GM18873 (cell line): ENCODE measurements around the gene OTUB1.
"Not testable (repeated sequence)": the region's sequence is repeated elsewhere in the genome, so short reads cannot be mapped to it uniquely, and the experiment has no call there.

Source experiments
- ATAC-seq: cut with Tn5 transposase; IDR thresholded peaks from one replicate; pipeline ENCODE4 v1.9.1; 2021; ENCODE audit warnings: mild to moderate bottlenecking, moderate library complexity, moderate number of reproducible peaks; ENCODE audit not compliant: unreplicated experiment, low FRiP score

OTUB1 gene

DNA sequence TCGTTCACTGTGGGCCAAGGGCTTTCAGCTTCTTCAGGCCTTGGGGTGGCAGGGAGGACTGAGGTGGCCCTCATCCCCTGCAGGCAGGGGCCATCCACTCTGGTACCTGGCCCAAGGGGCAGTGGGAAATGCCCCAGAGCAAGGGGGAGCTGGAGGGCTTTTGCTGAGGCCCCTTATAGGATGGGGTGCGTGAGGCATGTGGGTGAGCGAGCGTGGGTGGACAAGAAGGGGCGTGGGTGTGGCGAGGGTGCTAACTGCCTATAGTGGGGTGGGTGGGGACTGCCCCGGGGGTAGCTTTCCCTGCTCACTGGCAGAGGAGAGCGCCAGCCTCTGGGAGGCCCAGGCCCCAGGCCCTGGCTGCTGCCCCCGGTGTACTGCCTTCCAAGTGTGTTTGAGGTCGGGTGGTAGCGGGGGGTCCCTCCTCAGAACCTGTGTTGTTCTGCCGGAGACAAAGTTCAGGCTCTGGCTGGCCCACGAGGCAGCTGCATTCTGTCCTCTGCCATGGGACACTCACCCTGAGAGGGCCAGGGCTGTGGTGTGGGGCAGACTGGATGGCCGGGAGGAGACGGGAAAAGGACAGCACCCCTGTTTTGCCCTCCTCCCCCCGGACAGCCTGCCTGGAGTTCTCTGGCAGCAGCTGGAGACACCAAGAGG is 52.9 kb downstream of the OTUB1 start:
- ATAC-seq, result no peak

DNA sequence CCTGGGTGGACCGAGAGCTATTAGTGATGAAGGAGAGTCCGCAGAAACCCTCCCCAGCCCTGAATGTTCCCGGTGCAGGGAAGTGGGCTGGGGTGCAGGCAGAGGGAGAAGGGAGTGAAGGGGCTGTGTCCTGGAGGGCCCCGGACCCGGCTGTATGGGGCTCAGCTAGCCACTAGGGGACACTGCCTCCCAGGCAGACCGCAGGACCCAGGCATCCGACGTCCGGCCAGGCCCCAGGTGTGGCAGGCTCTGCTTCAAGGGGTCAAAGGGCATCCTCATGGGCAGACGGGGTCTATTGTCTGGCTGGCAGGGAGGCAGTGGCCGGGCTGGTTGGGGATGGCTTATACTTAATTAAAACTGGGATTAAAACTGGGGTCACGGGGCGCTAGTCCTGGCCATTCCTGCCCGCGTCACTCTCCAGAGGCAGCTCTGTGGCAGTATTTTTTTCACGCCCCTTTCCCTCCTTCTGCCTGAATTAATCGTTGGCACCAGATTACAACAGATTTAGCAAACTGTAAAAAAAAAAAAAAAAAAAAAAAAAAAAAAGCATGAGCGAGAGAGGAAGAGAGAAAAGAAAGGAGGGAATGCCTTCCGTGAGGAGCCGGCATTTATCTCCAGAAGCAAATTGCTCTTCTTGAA is 54.6 kb downstream of the OTUB1 start:
- ATAC-seq, result no peak

DNA sequence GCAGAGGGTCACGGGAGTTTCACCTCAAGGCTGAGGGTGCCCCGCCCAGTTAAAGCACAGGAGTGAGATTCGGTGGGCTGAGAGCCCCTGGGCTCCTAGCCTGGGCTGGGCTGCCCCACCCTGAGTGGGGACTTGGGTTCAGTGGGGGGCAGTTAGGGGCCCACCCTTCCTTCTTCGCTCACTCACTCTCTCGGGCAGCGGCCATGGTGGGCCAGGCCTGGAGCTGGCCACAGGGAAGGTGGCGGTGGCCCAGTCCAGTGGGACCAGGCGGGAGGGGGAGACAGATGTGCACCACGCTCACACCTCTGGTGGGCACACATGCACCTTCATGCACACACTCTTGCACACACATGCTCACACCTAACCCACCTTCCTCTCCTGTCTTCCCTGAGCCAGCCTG is 55.6 kb downstream of the OTUB1 start:
- ATAC-seq, result no peak

DNA sequence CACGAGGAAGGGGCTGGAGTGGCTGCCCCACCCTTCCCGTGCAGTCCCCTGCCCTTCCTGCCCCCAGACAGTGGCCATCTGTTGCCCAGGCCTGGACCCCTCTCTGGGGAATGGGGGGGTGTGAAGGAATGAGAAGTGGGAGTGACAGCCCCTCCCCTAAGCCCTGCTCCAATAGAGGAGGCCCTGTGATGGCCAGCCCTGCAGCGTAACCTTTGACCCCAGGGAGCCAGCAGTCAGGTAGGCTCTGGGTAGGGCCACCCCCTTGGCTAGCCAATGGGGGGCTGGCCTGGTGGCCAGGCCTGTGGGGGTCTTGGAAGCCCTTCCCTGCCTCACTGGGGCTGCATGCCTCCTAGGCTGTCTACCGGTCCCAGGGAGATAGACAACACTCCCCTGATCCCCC is 56.1 kb downstream of the OTUB1 start:
- ATAC-seq, result no peak

DNA sequence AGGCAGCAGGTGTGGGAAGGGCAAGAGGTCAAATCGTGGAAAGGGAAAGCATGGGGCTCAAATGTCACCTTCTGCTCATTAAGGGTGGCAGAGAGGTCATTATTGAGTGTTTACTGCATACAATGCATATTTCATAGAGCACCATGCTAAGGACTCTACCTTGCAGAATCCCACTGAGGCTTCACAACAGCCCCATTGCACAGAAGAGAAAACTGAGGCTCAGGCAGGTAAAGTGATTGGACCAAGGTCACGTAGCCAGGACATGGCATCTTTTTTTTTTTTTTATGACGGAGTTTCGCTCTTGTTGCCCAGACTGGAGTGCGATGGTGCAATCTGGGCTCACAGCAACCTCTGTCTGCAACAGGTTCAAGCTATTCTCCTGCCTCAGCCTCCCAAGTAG is 57.3 kb downstream of the OTUB1 start:
- ATAC-seq, result no peak

DNA sequence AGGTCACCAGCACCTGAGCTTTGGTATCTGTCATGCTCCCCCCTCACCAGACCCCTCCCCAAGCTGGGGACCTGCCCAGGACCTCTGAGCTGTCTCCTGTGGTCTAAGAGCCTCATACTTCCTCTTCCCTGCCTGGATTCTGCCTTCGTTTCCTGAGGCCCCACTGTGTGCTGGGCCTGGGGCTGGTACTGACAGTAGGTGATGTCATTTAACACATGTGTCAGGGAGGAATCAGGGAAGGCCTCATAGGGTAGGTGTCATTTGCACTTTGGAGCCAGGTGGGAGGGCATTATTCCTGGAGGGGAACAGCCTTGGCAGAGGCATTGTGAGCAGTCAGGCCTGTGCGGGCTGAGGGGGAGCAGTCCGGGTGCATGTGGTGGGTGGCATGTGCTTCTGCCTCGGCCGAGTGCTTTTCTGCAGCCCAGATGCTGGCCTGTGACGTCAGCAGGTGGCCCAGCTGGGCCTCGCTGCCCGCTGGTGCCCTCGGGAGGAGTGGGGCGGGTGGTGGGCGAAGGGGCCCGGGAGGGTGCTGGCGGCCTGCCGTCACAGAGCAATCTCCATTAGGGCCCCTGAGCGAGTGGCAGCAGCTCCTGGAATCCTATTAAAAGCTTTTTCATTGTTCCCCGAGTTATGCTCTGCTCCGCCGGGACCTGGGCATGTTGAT is 58.6 kb downstream of the OTUB1 start:
- ATAC-seq, result no peak

DNA sequence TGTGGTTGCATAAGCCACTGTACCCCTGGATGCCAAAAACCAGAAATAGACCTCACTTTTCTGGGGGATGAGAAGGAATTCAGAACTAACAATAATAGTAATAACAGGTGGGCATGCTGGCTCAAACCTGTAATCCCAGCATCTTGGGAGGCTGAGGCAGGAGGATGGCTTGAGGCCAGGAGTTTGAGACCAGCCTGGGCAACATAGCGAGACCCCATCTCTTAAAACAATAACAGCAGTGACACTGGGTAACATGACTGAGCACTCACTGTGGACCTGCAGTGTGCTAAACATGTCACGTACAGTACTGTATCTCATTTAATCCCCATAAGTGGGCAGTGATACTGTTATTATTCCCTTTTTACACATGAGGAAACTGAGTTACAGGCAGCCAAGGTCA is 59.5 kb downstream of the OTUB1 start:
- no peak for ATAC-seq

DNA sequence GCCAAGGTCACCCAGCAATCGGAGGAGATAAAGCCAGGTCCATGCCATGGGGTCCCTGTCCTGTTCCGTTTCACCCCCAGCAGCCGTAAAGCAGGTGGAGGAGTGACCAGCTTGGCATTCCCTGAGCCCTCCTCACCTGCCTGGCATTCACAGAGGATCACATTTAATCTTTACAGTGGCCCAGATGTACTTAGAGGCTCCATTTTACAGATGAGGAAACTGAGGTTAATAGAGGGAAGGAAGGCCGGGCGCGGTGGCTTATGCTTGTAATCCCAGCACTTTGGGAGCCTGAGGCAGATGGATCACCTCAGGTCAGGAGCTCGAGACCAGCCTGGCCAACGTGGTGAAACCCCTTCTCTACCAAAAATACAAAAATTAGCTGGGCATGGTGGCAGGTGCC is 61.1 kb downstream of the OTUB1 start:
- ATAC-seq, result not testable (repeated sequence)
